ENCODE measurements around the gene SCGB3A1.

DNA sequence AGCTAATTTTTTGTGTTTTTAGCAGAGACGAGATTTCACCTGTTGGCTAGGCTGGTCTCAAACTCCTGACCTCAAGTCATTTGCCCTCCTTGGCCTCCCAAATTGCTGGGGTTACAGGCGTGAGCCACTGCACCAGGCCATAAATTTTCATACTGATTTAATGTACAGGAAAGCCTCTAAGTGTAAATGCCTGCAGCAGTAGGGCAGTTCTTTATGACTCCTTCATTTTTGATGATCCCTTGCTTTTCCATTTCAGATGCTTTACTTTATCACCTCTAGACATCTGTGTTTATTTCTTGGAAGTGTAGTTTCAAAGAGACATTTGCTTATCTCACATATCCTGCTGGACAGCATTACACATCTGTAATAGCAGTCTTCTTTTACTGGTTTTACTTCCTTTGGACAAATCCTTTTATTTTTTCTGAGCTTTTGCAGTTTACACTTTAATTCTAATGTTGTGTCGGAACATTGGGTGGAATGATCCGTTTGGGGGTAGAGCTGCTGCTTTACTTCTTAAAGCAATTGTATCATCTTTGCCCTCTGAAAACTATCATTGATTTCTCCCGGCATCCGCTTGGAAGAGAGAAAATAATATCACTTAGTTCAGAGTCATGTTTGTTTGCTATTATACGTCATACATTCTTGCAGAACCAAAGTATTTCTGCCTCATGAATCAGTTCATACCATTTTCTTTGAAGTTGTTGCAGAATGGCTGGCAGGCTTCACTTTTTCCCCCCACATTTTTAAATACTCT, 36.0 kb downstream of the SCGB3A1 start:
- TF ChIP-seq POLR2A (IDR thresholded peaks at IDR 0.05; ENCODE audit: low read depth, low read length) = no peak
- TF ChIP-seq TAF1 (IDR thresholded peaks at IDR 0.05; ENCODE audit: low read depth, low read length) = no peak
- TF ChIP-seq POLR2AphosphoS5 (IDR thresholded peaks at IDR 0.05; ENCODE audit: low read depth, low read length) = no peak
- no peak for TF ChIP-seq POU2F2 (IDR thresholded peaks at IDR 0.05; ENCODE audit: low read depth, low read length)
- TF ChIP-seq SPI1 (IDR thresholded peaks at IDR 0.05; ENCODE audit: low read depth, low read length) = no peak

All from GM12891 (cell line).